ENCODE data around the gene SLF2.

The SLF2 gene

DNA sequence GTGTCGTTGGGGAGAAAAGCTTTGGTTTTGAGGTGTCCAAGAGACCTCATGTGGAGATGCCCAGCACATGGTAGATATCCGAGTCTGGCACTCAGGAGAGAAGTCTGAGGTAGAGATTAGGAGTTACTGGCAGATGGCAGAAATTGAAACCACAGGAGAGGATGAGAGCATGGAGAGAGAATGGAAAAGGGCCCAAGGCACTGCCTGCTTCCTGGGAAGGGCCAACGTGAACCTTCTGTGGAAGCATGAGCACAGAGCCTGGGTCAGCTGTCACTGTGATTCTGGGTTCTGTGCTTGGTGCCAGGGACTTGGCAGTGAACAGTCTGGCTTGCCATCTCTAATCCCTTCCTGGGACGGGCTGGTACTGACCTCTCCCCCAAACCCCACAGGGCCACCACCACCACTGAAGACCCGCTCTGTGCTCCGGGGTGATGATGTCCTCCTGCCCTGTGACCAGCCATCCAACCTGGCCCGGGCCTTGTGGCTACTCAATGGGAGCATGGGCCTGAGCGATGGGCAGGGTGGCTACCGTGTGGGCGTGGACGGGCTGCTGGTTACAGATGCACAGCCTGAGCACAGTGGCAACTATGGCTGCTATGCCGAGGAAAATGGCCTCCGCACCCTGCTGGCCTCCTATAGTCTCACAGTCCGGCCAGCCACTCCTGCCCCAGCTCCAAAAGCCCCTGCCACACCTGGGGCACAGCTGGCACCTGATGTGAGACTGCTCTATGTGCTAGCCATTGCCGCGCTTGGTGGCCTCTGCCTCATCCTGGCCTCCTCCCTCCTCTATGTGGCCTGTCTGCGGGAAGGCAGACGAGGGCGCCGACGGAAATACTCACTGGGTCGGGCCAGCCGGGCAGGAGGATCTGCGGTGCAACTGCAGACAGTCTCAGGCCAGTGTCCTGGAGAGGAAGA, 70.4 kb downstream of the SLF2 start:
- DNase-seq, result no peak

DNA sequence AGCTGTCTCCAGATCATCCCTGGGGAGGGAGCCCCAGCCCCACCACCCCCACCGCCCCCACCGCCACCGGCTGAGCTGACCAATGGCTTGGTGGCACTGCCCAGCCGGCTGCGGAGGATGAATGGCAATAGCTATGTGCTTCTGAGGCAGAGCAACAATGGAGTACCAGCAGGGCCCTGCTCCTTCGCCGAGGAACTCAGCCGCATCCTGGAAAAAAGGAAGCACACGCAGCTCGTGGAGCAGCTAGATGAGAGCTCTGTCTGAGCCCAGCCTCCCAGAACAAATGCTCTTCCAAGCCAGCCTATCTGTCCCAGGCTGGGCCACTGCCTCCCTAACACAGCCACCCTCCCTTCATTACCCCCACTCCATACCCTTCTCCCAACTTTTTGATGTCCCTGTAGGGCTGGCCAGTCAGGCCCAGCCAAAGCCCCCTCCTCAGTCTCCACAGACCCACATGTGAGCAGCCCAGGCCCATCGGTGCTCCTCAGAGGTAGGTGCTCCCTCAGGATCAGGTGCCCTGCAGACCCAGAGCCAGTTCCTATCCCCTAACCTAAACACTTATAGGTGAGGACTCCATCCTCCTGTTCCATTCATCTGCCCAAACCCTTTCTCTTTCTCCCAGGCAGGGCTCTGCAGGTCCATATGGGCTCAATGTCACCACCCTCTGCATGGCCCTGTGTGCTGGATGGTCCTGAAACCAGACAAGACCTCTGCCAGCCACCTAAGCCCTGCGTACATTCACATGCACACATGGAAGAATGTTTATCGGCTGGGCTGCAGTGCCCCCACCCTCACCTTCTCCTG, 71.3 kb downstream of the SLF2 start:
- no peak for DNase-seq

DNA sequence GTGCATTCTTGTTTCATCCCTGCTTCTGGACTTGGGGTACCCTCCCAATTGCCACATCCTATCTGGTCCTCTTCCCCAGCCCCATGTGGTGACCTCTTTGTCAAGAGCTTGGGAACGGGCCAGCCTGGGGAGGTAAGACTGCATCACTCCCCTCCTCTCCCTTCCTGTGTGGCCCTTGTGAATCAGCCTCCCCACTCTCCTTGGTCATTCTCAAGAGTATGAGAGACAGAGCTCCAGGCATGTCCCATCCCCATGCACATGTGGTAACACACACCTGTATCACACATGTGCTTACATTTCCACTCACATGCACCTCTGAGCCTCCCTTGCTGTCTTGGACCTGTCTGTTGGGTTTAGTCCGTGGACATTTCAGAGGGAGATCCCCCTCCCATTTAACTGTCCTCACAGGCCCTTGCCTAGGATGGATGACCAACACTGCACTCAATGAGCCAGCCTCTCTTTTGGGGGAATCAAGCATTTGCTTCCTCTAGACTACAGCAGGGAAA, 72.0 kb downstream of the SLF2 start:
- DNase-seq, result no peak

DNA sequence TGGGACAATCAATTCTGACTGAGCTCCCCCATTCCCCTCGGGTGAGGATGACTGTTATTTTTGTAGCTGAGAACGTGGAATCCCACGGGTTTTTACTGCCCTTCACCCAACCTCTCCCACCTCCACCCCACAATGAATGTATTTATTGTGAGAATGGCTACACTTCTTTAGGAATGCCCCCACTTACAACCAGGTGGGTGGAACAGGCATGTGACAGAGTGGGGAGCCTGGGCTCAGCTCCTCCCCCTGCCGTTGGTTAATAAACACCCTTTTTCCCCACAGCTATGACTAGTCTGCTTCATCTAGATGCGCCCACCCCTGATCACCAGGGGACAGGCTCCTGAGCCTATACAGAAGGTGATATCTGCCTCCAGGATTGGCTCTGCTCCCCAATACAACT, 72.6 kb downstream of the SLF2 start:
- DNase-seq, result no peak

DNA sequence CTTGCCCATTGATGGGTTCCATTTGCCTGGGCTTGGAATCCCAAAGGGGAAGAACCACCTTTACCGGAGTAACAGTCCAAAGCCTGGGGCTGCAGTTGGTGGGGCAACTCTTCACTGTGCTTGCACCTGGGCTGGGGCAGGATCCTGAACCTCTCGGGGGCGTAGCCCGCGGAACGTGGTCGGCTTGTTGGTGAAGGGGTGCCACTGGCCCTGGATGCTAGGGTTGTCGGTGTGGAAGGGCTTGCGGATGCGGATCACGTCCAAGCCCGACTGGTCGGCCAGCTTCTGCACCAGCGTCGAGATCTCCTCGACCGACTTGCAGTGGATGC, 73.8 kb downstream of the SLF2 start:
- DNase-seq, result no peak

DNA sequence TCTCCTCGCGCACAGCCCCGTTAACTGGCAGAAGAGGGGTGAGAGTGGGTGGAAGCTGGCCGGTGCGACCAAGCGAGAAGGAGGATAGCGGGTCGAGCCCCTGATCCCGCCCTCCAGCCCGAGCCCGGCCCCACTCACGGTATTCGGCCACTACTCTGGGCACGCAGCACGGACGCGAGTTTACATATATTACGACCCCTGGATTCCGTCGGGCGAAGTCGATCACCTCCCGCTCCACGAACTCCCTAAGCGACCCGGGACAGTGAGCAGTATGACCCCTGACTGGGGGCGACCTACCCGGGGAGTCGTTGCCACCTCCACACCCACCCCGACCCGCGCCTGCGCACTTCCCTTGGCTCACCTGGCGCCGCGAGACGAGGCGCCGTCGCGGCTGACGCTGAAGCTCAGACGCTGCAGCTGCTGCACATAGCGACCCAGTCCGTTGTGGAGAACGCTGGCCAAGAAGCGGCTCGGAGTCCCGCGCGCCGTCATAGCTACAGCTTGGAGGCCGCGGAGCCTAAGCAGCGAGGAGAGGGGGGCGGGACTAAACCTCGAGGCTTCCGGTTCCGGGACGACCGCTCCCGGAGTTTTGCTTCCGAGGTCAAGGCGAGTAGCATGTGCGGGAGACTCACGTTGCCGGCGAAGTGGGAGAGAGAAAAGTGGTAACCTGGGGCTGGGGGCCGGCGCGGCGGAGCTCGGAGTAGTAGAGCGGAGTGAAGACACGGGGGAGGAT, 74.4 kb downstream of the SLF2 start, which contains the start of the genes MRPL43 and TWNK:
MRPL43 (minus strand) TSS at position 546 of the 733 bp plus-strand sequence; CDS start at position 492, 54 bp downstream.
TWNK (plus strand) TSS at position 592 of the 733 bp plus-strand sequence. CDS start 668 bp downstream, outside the sequence.
- DNase-seq, result peak; percentile 80

DNA sequence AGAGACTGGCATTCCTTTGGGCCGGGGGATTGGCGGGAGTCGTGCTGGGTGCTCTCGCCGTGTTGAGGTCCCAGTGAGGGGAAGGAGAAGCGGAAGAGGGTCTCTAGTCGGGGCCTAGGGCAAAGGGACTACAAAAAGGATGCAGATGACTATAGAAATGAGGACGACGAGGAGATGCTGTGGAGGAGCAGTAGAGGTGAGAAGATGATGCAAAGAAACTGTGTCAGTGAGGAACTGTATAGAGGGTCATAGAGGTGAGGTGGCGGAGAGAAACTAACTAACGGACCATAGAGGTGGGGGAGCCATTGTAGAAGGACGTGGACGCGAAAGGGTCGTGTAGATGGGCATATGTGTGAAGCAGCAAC, 74.9 kb downstream of the SLF2 start:
- DNase-seq, result no peak

DNA sequence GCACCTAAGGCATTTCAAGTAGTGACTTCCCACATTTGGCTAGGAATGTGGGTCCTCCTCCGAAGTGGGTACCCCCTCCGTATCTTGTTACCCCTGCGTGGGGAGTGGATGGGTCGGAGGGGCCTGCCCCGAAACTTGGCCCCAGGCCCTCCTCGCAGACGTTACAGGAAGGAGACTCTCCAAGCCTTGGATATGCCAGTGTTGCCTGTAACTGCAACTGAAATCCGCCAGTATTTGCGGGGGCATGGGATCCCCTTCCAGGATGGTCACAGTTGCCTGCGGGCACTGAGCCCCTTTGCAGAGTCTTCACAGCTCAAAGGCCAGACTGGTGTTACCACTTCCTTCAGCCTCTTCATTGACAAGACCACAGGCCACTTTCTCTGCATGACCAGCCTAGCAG, 75.4 kb downstream of the SLF2 start:
- no peak for DNase-seq

DNA sequence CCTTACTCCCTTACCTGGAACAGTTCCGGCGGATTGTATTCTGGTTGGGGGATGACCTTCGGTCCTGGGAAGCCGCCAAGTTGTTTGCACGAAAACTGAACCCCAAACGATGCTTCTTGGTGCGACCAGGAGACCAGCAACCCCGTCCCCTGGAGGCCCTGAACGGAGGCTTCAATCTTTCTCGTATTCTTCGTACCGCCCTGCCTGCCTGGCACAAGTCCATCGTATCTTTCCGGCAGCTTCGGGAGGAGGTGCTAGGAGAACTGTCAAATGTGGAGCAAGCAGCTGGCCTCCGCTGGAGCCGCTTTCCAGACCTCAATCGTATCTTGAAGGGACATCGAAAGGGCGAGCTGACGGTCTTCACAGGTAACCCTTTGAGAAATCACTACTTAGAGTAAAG, 76.3 kb downstream of the SLF2 start:
- no peak for DNase-seq

DNA sequence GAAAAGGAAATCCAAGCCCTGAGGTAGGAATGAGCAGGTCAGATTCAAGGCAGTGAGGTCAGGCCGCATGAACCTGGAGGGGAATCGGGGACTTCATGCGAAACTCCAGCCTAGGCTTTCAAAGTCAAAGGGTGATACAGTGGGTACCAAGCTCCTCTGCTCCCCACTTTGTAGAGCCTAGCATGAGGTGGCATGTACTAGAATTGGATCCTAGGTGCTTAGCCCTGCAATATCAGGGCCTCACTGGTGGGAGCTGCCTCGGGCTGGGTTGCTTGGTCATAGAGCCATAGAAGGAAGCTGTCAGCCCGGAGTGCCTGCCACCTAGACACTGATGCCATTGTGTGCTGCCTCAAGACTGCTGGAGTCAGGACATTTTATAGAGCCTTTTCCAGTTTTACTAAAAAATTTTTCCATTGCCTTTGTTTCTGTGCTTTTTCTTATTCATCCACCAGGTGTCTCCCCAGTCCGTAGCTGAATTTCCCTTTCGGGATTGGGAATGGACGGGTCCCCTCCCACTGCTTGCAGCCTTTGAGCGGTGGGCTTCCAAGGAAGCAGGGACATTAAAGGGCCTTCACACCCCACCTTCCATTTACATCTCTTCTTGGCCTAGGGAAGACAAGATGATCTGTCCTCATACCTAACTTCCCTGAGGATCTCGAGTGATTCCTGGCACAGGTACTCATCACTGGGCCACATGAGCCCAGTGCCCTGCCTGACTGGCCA, 81.4 kb downstream of the SLF2 start:
- no peak for DNase-seq

DNA sequence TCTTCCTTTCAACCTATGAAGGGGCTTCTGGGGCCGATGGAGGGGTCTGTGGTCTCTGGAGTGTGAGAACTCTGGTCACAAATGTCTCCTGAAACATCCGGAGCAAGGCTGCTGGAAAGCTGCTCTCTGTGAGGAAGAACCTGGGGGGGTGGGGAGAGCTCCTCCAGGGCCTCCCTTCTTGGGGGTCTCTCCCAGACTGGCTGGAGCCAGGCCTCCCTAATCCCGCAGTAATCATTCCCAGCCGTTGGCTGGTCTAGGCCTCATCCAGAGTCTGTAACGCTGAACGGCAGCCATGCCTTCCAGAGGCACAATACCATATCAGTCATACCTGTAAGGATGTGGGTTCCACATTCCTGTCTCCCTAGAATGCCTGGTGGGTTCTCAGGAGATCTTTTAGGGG, 82.4 kb downstream of the SLF2 start:
- no peak for DNase-seq

DNA sequence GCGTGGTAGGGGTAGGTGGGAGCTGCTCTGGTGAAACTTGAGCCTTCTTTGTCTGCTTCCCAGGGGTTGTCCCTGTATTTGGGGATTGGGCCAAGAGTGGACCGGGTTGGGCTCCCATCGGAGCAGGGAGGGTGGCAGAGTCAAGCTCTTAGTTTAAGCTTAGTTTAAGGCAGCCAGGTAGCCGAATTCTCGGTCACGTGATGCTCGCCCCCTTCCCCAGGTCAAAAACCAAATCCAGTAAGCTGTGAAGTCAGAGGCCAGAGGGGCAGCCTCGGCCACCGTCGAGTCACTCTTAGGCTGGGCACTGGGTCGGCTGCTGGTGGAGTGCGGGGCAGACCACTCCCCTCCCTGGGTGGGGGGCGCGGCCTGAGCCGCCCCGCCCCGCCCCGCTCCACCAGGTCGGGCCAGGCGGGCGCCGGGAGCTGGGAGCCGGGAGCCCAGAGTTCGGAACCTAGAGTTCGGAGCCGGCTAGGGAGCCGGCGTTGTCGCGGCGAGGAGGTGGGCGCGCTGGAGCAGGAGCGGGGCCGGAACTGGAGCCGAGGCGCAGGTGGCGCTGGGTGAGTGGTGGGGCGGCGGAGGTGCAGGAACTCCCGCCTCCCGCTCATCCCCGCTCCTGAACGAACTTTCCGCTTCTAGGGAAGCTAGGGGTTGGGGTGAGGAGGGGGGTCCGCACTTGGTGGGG, 84.1 kb downstream of the SLF2 start:
- peak; percentile 38 for DNase-seq

DNA sequence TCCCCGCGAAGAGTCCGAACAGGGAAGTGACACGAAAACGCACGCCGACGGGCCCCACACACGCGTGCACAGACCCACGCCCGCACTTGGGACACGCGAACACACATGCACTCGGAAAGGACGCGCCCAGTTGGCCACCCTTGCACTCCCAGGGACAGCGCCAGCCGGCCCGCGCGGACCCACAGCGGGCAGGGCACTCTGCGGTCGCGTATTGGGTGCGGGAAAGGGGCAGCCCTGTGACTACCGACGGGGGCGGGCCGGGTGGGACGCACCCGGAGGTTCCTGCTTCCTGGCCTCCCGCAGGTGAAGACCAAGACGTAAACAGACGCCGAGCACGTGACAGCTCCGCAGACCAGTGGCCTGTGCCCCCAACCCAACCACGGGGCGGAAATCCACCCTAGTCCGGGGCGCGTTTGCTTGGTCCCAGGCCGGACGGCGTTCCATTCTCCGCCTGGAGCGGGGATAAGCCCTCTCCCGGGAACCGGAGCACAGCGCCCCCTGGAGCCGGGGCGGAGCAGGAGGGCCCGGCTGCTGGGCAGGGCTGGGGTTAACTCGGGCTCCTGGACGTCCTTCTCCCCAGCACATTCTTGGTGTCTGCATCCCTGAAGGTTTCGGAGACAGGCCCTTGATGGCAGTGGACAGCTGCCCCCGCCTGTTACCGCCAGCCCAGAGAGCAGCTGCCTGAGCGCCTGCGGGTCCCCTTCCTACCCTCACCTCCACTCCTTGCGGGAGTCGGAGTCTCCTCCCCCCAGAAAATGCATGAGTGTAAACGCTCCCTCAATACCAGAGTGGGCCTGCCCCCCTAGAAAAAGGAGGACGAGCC, 84.8 kb downstream of the SLF2 start:
- DNase-seq, result peak; percentile 69

DNA sequence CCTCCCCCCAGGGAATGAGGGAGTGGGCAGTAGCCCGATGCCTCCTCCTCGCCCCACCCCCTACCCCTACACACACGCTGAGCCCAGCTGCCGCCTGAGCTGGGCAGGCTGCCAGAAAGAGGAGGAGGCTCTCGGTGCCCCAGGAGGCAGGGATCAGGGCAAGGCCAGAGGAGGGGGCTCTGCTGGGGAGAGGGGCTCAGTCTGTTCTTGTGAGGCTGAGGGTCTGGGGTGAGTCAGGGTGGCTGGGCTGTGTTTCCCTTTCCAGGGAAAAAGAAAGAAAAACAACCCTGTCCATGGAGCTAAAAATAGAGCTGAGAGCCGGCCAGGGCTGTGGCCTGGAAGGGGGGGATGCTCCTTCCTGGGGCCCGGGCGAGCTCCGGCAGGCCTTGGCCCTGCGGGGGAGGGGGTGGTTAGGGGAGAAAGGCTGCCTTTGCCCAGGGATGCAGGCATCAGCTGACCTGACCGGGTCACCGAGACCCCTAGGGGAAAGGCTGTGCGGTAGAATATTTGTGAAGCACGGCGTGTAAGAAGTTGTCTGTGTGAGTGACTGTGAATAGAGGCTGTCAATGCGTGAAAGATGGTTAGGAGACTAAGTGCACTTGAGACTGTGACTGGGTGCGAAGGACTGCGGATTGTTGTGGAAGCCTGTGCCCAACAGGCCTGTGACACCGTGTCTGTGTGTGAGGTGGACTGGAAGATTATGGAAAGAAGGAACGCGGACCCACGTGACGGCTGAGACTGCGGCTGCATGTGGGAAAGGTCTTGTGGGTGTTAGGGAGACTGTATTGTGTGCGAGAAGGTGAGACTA, 85.6 kb downstream of the SLF2 start:
- peak; percentile 69 for DNase-seq

DNA sequence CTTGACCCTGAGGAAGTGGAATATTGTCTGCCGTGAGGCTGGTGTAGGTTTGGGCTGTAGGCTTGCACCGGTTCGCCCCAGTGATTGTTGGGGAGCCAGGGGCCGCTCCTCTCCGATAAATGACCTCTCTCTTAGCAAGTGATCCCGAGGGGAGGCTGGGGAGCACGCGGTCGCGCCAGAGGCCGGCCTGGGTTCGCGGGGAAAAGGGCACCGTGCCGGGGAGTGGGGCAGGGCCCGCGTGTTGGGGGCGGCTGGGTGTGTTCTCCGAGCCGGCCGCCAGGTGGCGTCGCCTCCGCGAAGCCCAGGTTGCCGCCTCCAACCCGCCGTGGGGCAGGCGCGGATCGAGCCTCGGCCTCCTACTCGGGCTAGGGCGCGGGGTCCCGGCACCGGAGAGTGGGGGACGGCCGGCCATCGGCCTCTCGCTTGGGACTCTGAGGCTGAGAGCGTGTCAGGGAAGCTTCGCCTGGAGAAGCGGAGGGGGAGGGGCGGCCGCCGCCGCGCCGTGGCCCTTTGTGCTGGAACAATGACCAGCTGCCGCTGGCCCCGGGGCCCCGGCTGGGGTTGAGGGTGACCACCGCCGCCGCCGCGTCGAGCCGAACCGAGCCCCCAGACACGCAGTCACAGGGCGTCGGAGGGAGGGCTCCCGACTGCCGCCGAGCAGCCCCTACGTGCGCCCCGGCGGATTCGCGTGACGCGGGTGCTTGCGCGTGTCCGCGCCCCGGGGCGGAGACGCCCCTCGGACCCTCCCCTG, 86.4 kb downstream of the SLF2 start:
- DNase-seq, result peak; percentile 75

DNA sequence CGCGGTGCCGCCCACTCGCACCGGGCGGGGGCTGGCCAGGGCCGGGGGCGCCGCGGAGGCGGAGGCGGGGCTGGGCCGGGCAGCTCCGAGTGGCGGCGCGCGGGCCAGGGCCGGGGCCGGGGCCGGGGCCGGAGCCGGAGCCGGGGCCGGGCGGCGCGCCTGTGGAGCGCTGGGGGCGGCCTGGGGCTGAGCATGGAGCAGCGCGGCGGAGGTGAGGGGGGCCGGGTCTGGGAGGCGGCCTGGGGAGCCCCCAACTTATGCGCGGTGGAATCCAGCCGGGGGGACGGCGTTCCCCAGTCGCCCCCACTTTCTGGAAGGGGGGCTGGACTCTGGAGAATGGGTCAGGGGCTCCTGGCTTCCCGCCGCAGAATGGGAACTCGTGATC, 87.0 kb downstream of the SLF2 start, which contains the start of gene LZTS2:
LZTS2 (plus strand) TSS at position 67 of the 385 bp plus-strand sequence. CDS start 2,731 bp downstream, outside the sequence.
- DNase-seq, result no peak

DNA sequence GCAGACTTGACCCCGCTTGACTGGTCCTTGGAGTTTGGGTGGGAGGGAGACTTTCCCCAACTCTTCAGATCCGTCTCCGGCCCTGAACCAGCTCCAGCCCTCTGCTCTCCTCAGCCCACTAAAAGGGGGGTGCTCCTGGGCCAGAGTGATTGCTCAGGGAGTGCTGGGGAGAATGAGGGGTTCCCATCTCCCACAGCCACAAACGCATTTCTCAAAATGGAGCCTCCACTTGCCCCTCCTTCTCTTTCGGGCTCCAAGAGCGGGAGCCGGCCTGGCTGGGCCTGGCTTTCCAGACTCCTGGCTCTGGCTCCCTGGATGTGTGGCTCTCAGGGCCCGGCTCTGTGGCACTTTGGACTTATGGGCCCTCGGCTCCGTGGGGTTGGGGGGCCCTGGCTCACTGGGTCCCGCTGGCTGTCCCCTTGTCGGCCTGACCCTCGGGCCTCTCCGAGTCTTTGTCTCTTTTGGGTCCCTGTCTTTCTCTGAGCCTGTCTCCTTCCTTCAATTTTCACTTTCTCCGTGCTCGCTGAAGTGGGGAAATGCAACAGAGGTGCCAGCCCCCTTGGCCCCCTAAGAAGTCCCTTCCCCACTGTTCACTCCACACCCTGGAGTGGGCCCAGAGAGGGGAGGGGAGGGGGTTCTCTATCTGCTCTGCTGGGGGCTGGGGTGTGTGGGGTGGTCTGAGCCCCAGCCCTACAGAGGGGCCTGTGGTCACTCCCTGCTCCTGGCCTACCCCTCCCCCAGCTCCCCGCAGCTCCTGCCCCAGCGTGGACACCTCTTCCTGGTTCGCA, 87.6 kb downstream of the SLF2 start:
- DNase-seq, result no peak
